MV-4-11 (cell line): ENCODE measurements around the gene RAB11FIP3.
"Not testable (repeated sequence)": the region's sequence is repeated elsewhere in the genome, so short reads cannot be mapped to it uniquely, and the experiment has no call there.

Experiments used
- DNase-seq: peaks from one replicate; lab custom pipeline; 2025; lab: John Stamatoyannopoulos, UW

The RAB11FIP3 gene, protein sequence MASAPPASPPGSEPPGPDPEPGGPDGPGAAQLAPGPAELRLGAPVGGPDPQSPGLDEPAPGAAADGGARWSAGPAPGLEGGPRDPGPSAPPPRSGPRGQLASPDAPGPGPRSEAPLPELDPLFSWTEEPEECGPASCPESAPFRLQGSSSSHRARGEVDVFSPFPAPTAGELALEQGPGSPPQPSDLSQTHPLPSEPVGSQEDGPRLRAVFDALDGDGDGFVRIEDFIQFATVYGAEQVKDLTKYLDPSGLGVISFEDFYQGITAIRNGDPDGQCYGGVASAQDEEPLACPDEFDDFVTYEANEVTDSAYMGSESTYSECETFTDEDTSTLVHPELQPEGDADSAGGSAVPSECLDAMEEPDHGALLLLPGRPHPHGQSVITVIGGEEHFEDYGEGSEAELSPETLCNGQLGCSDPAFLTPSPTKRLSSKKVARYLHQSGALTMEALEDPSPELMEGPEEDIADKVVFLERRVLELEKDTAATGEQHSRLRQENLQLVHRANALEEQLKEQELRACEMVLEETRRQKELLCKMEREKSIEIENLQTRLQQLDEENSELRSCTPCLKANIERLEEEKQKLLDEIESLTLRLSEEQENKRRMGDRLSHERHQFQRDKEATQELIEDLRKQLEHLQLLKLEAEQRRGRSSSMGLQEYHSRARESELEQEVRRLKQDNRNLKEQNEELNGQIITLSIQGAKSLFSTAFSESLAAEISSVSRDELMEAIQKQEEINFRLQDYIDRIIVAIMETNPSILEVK

DNA sequence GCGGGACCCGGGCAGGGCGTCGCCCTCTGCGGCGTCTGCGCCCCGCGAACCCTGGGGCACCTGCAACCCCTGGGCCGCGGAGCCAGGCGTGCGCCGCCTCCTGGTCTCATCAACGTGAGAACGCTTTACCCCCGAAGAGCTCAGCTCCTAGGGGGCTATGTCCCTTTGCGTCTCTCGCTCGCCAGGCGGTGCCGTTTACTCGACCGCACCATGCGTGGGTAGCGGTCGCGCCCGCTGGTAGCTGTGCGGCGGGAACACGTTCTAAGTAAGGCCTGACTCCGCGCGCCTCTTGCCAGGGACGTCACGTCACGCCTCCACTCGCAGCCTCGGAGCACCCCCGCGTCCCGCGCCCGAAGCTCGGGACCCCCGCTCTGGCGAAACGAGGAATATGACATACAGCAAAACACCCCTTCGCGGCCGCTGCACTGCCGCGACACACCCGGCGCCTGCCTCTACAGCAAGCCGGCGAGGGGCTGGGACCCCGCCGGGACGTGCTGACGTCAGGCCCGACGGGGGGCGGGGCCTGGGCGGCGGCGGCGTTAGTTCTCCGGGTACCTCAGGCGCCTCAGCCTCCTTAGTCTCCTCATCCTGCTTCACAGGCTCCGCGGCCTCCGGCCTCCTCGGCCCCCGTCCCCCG lies at the start of gene RAB11FIP3:
Gene RAB11FIP3 (plus strand): TSS at position 568 of the 637 bp plus-strand sequence. CDS start 358 bp downstream, outside the sequence.
- peak; percentile 62 for DNase-seq

- DNase-seq: no peak
Observed at GRCh38 chr16:375927-376816, 49.3 kb upstream of the RAB11FIP3 start.

- no peak for DNase-seq
Observed at GRCh38 chr16:376817-377418, 48.5 kb upstream of the RAB11FIP3 start.

GRCh38 chr16:377419-377951 lies 48.0 kb upstream of the RAB11FIP3 start:
- no peak for DNase-seq

DNA sequence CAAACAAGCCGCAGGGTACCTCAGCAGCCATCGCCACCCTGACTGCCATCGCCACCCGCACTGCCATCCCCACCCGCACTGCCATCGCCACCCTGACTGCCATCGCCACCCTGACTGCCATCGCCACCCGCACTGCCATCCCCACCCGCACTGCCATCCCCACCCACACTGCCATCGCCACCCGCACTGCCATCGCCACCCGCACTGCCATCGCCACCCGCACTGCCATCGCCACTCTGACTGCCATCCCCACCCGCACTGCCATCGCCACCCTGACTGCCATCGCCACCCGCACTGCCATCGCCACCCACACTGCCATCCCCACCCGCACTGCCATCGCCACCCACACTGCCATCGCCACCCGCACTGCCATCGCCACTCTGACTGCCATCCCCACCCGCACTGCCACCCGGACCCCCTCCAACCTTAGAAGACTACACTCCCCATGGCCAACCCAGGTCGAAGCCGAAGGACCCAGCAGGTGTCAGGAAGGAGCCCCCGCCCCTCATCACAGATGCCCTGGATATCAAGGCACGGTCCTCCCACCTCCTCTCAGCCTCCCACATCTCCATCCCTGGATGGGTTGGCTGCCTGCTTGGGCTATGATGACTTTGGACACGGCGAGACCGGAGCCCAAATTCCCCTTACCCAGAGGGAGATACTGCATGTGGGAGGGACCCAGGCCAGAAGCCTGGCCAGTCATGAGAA lies 47.2 kb upstream of the RAB11FIP3 start:
- DNase-seq: not testable (repeated sequence)

DNA sequence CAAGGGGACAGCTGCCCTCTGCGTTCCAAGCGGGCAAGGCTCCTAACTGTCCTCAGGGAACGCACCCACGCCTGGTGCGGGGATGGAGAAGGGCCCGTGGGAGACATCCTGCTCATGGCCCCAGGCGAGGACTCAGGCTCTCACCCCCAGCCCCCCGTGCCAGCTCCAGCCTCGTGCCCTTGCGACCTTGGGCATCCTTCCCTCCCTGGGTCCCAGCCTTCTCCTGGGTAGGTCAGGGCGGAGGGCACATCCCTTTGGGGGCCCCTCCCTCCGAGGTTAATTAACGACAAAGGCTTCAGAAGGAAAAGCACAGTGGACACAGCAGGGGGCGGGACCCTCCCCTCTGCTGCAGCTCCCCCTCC lies 46.6 kb upstream of the RAB11FIP3 start:
- DNase-seq: no peak

DNA sequence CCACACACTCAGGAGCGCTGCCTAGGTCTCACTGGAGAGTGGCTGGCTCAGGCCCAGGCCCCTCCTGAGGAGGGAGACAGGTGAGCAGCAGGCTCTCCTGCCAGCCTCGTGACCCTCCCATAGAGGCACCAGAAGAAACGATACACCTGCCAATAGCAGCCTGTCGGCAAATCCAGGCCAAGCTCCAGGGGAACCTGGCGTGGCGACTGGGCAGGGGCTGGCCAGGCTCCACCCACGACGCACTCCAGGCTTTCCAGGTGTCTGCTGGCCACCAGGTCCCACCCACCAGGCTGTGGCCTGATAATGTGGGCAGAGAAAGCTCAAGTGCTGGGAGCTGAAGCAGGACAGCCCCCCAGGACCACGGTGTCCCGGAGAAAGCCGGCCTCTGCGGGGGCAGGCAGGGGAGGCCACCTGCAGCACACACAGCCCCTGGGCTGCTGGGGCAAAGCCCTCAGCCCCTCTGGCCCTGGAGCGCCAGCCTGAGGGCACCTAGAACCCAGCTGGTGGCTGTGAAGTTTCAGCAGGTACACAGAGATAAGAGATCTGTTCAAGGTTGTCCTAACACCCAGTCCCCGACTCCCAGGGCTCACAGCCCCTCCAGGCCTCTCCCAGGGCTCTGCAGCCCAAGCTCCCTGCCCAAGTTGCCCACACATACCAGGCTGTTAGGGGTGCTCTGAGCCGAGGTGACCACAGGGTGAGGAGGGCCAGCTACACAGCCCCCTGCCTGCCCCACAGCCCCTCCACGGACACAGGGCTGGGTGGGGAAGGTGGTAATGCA lies 46.1 kb upstream of the RAB11FIP3 start:
- no peak for DNase-seq

DNA sequence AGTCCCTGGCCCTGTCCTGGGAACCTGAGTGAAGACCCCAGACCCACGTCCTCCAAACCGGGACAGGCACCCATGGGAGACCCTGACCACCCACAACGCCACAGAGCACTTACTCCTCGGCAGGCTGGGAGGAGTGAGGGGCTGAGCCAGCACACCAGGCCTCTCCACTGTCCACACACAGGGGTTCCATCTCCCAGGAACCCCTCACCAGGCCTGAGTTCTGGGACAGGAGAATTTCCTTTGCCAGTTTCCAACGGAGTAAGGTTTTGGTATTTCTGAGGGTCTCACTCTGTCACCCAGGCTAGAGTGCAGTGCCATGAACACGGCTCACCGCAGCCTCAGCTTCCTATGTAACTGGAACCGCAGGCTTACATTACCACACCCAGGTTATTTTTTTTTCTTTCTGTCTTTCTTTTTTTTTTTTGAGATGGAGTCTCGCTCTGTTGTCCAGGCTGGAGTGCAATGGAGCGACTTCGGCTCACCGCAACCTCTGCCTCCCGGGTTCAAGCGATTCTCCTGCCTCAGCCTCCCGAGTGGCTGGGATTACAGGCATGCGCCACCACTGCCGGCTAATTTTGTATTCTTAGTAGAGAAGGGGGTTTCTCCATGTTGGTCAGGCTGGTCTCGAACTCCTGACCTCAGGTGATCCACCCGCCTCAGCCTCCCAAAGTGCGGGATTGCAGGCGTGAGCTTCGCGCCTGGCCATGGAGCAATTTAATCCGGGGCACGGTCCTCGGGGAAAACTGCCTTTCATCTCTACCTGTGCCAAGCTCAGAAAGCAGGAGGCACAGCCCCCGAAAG lies 45.3 kb upstream of the RAB11FIP3 start:
- DNase-seq: no peak

DNA sequence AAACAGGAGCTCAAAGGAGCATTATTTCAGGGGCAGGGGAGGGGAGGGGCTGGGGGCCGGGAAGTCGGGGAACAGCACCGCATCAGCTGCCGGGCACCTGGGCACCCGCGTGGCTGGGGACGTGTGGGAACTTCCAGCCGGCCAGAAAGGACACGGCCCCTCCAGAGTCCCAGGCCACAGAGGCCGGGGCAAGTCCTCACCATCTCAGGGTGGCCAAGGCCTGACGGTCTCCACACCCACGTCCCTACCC lies 44.8 kb upstream of the RAB11FIP3 start:
- DNase-seq: no peak

- no peak for DNase-seq
Observed at GRCh38 chr16:381012-381788, 44.2 kb upstream of the RAB11FIP3 start.

GRCh38 chr16:381789-382717 lies 43.4 kb upstream of the RAB11FIP3 start, which contains the start of gene PGAP6:
PGAP6 (minus strand) TSS chr16:381978; CDS start chr16:381821, 157 bp downstream.
- DNase-seq: peak; percentile 26

GRCh38 chr16:383326-384051 lies 42.0 kb upstream of the RAB11FIP3 start:
- DNase-seq: no peak

GRCh38 chr16:386641-387156 lies 38.8 kb upstream of the RAB11FIP3 start:
- peak; percentile 37 for DNase-seq

GRCh38 chr16:387761-388666 lies 37.4 kb upstream of the RAB11FIP3 start:
- DNase-seq: not testable (repeated sequence)

GRCh38 chr16:389352-389751 lies 36.1 kb upstream of the RAB11FIP3 start:
- DNase-seq: no peak
